NCI-H2227 treated with DMSO at 0.1 percent for 48 hours (cell line): ENCODE results near the gene NF2.

Source experiments
- DNase-seq: peaks from one replicate; lab custom pipeline; 2025; lab: John Stamatoyannopoulos, UW

Gene NF2

GRCh38 chr22:29668673-29669072 lies 65.2 kb downstream of the NF2 start:
- no peak for DNase-seq

GRCh38 chr22:29670626-29671025 lies 67.2 kb downstream of the NF2 start:
- DNase-seq: peak; percentile 48

GRCh38 chr22:29673361-29674066 lies 70.1 kb downstream of the NF2 start:
- no peak for DNase-seq

GRCh38 chr22:29674121-29674520 lies 70.7 kb downstream of the NF2 start:
- DNase-seq: no peak

GRCh38 chr22:29679316-29679715 lies 75.9 kb downstream of the NF2 start:
- no peak for DNase-seq

- DNase-seq: no peak
Observed at GRCh38 chr22:29683536-29683935, 80.1 kb downstream of the NF2 start.

GRCh38 chr22:29684244-29684643 lies 80.8 kb downstream of the NF2 start:
- no peak for DNase-seq

- no peak for DNase-seq
Observed at GRCh38 chr22:29689206-29689879, 85.9 kb downstream of the NF2 start.

- DNase-seq: peak; percentile 14
Observed at GRCh38 chr22:29689880-29690213, 86.4 kb downstream of the NF2 start.

- DNase-seq: no peak
Observed at GRCh38 chr22:29690476-29690875, 87.0 kb downstream of the NF2 start.

- no peak for DNase-seq
Observed at GRCh38 chr22:29691636-29692326, 88.3 kb downstream of the NF2 start.

GRCh38 chr22:29692327-29692640 lies 88.9 kb downstream of the NF2 start:
- no peak for DNase-seq

- DNase-seq: no peak
Observed at GRCh38 chr22:29693161-29693560, 89.7 kb downstream of the NF2 start.

GRCh38 chr22:29693671-29694070 lies 90.2 kb downstream of the NF2 start:
- no peak for DNase-seq

GRCh38 chr22:29695129-29695926 lies 91.9 kb downstream of the NF2 start:
- no peak for DNase-seq

- DNase-seq: no peak
Observed at GRCh38 chr22:29697853-29698598, 94.6 kb downstream of the NF2 start.

GRCh38 chr22:29700206-29700899 lies 96.9 kb downstream of the NF2 start:
- DNase-seq: peak; percentile 27

- no peak for DNase-seq
Observed at GRCh38 chr22:29700900-29701154, 97.4 kb downstream of the NF2 start.

GRCh38 chr22:29701155-29701999 lies 97.9 kb downstream of the NF2 start:
- DNase-seq: no peak
